Muscle layer of colon (tissue), 2 donors: Measurements from ENCODE around the gene SMCO4.

ENCODE experiments used
- H3K27ac ChIP-seq: one replicate; pipeline ENCODE4 v1.7.0; 2013; ENCODE audit warnings: low read depth, mild to moderate bottlenecking, low read length, moderate library complexity
- H3K27me3 ChIP-seq, 2 donors: one replicate each; pipeline ENCODE4 v1.7.0; 2013; ENCODE audit warnings: low read length in 2 of 2, mild to moderate bottlenecking in 2 of 2; ENCODE audit not compliant: insufficient read depth in 2 of 2, control insufficient read depth in 1 of 2
- H3K36me3 ChIP-seq: one replicate; pipeline ENCODE4 v1.7.0; 2013; ENCODE audit warnings: mild to moderate bottlenecking, low read length; ENCODE audit not compliant: insufficient read depth
- H3K4me1 ChIP-seq: one replicate; pipeline ENCODE4 v1.7.0; 2013; ENCODE audit warnings: mild to moderate bottlenecking, low read length; ENCODE audit not compliant: insufficient read depth
- H3K4me3 ChIP-seq, 2 donors: one replicate each; pipeline ENCODE4 v1.7.0; 2013; ENCODE audit warnings: low read length in 2 of 2, low read depth in 1 of 2, mild to moderate bottlenecking in 1 of 2, moderate library complexity in 1 of 2
- H3K9ac ChIP-seq: one replicate; pipeline ENCODE4 v1.7.0; 2013; ENCODE audit warnings: low read length
- H3K9me3 ChIP-seq: one replicate; pipeline ENCODE4 v1.7.0; 2013; ENCODE audit warnings: mild to moderate bottlenecking, low read length
- donor health status: abdominal sarcoma.
- donor health status: Adenocarcinoma of cecum.

Gene SMCO4

DNA sequence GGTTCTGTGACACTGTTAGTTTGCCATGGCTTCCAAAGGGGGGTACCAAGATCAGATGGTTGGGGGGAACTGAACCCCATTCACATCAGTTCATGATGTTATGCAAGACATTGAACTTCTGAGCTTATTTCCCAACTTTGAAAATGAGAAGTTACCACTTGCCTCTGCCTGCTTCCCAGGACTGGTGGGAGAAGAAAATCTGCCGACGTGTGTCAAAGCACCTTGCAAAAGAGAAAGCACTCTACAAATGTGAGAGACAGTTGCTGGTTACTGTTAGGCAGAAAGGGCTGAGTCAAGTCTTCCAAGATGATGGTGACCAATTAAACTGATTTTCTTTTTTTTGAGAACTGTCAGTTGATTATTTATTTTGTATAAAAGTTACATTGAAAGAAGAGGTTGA lies 45.6 kb downstream of the SMCO4 start:
- H3K9ac ChIP-seq, result no peak overlapping the region
- no peaks in the 10 kb centered on the region for H3K36me3 ChIP-seq
- H3K4me1 ChIP-seq, result peaks cover 9% of the 10 kb centered on the region
- H3K27me3 ChIP-seq, result no peaks in the 10 kb centered on the region
- H3K9me3 ChIP-seq, result no peaks in the 10 kb centered on the region
- no peak overlapping the region for H3K4me3 ChIP-seq
- H3K27ac ChIP-seq, result no peak overlapping the region

DNA sequence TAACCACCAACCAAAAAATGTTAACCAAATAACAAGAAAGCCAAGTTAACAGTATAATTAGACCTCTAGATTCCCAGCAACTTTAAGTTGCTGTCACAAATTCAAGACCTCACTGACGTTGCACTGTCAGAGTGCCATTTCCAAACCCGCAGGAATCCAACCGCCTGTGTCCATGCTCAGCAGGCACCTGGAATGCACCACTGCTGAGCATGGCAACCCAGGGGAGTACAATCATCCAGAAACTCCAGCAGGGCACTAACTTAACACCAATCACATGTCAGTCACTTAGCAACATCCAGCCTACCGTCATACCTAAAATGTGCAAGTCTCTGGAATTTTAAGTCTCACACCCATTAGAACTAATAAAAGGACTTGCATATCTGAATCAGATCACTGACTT lies 48.8 kb downstream of the SMCO4 start:
- Histone ChIP-seq H3K27me3 (no peaks in the 10 kb centered on the region), H3K4me1 (peaks cover 9% of the 10 kb centered on the region), H3K36me3 (no peaks in the 10 kb centered on the region), H3K9ac (no peak overlapping the region), H3K4me3 (no peak overlapping the region), H3K27ac (no peak overlapping the region), H3K9me3 (no peaks in the 10 kb centered on the region)

DNA sequence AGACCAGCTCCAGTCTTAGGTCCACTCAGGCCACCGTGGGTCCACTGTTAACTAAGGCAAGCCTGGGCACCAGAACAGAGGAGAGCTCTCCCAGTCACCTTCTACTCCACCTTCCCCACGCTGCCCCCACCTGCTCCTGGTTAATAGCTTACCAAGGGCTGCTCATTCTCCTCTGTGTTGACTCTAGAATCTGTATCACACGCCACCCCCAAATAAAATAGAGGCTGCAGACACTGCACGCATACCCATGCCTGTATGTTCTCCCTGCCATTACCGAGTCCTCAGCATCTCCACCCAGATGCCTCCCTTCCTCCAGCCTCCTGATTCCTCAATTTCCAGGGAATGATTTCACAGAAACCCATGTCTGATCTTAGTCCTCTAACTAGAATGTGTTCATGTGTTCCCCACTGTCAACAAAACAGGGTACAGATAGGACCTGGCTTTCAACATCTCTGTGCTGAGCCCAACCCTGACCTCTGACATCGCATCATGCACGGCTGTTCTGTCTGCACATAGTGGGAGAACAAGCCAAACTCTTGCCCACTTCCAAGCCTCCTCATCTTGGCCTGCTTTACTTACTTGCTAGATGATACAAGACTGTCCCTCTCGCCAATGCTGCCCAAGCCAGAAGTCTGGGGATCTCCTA lies 49.8 kb downstream of the SMCO4 start:
- H3K36me3 ChIP-seq, result no peaks in the 10 kb centered on the region
- no peak overlapping the region for H3K9ac ChIP-seq
- no peak overlapping the region for H3K4me3 ChIP-seq
- no peaks in the 10 kb centered on the region for H3K27me3 ChIP-seq
- H3K27ac ChIP-seq, result no peak overlapping the region
- peaks cover 4% of the 10 kb centered on the region for H3K4me1 ChIP-seq
- no peaks in the 10 kb centered on the region for H3K9me3 ChIP-seq

DNA sequence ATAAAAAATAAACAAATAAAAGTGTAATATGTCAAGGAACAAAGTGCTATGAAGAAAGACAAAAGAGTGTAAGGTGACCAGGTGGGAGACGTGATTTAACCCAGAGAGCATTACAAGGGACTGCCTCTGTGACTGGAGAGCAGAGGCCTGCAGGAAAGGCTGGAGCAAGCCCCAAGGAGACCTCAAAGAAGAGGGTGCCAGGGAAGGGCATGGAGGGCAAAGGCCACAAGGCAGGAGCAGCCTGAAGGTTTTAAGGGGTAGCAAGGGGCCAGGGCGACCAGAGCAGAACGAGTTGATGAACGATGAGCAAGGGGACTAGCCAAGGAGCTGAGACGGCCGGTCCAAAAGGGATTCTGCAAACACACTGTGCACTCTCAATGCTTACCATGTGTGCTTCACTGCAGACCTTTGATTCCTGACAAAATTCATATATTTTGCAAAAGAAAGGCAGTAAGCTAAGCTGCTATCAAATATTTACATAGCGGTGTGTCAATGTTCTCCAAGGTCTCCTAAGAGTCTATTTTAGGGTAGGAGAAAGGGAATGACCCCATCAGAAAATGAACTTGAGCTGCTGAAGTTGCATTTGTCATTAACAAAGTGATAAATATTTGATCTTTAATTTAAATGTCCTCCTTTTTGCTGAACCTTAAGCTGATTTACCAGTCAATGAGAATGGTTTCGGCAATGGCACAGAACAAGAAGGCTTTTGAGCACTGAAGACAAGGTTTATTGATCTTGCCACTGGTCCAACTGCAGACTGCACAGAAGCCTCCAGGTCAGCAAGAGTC lies 50.5 kb downstream of the SMCO4 start:
- no peak overlapping the region for H3K4me3 ChIP-seq
- peaks cover 1% of the 10 kb centered on the region for H3K4me1 ChIP-seq
- no peaks in the 10 kb centered on the region for H3K36me3 ChIP-seq
- H3K9ac ChIP-seq, result no peak overlapping the region
- H3K27ac ChIP-seq, result no peak overlapping the region
- no peaks in the 10 kb centered on the region for H3K27me3 ChIP-seq
- no peaks in the 10 kb centered on the region for H3K9me3 ChIP-seq

DNA sequence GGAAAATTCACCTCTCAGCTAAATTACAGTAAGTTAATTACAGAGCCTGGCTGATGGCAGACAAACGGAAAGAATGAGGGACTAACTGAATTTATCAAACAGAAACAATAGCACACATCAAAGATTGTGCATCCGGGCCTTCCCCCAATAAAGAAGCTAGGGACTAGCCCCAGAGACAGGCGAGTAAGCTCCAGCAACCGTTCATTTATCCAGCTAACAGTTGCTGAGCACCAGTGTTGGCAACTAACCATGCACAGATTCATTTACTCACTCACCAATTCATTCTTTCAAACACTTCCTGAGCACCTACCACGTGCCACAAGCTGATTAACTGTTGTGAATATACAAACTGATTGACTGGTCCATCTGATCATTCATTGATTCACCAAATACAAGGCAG lies 51.2 kb downstream of the SMCO4 start:
- Histone ChIP-seq H3K27me3 (no peaks in the 10 kb centered on the region), H3K9me3 (no peaks in the 10 kb centered on the region), H3K4me1 (peaks cover 8% of the 10 kb centered on the region), H3K9ac (no peak overlapping the region), H3K27ac (no peak overlapping the region), H3K36me3 (no peaks in the 10 kb centered on the region), H3K4me3 (no peak overlapping the region)

- H3K4me1 ChIP-seq, result peaks cover 17% of the 10 kb centered on the region
- no peak overlapping the region for H3K9ac ChIP-seq
- H3K27me3 ChIP-seq, result no peaks in the 10 kb centered on the region
- H3K27ac ChIP-seq, result no peak overlapping the region
- H3K36me3 ChIP-seq, result no peaks in the 10 kb centered on the region
- H3K4me3 ChIP-seq, result no peak overlapping the region
- H3K9me3 ChIP-seq, result no peaks in the 10 kb centered on the region
Observed at GRCh38 chr11:93490996-93491618, 52.1 kb downstream of the SMCO4 start.

GRCh38 chr11:93489841-93490240 lies 53.4 kb downstream of the SMCO4 start:
- Histone ChIP-seq H3K9ac (no peak overlapping the region), H3K4me1 (peaks cover 28% of the 10 kb centered on the region), H3K9me3 (no peaks in the 10 kb centered on the region), H3K27ac (no peak overlapping the region), H3K27me3 (no peaks in the 10 kb centered on the region), H3K4me3 (no peak overlapping the region), H3K36me3 (no peaks in the 10 kb centered on the region)

- H3K4me1 ChIP-seq, result peaks cover 34% of the 10 kb centered on the region
- no peak overlapping the region for H3K27ac ChIP-seq
- H3K9me3 ChIP-seq, result no peaks in the 10 kb centered on the region
- no peaks in the 10 kb centered on the region for H3K27me3 ChIP-seq
- no peak overlapping the region for H3K4me3 ChIP-seq
- no peak overlapping the region for H3K9ac ChIP-seq
- H3K36me3 ChIP-seq, result no peaks in the 10 kb centered on the region
Observed at GRCh38 chr11:93487032-93487483, 56.1 kb downstream of the SMCO4 start.

GRCh38 chr11:93485983-93486382 lies 57.2 kb downstream of the SMCO4 start:
- Histone ChIP-seq H3K27me3 (no peaks in the 10 kb centered on the region), H3K36me3 (no peaks in the 10 kb centered on the region), H3K9me3 (no peaks in the 10 kb centered on the region), H3K9ac (no peak overlapping the region), H3K27ac (no peak overlapping the region), H3K4me3 (no peak overlapping the region), H3K4me1 (peaks cover 34% of the 10 kb centered on the region)

- no peaks in the 10 kb centered on the region for H3K27me3 ChIP-seq
- H3K36me3 ChIP-seq, result no peaks in the 10 kb centered on the region
- H3K27ac ChIP-seq, result no peak overlapping the region
- no peaks in the 10 kb centered on the region for H3K9me3 ChIP-seq
- H3K9ac ChIP-seq, result no peak overlapping the region
- peaks cover 34% of the 10 kb centered on the region for H3K4me1 ChIP-seq
- H3K4me3 ChIP-seq, result no peak overlapping the region
Observed at GRCh38 chr11:93484716-93485115, 58.5 kb downstream of the SMCO4 start.

GRCh38 chr11:93482556-93482955 lies 60.6 kb downstream of the SMCO4 start:
- peaks cover 32% of the 10 kb centered on the region for H3K4me1 ChIP-seq

More at GRCh38 chr11:93482556-93482955, 60.6 kb downstream of the SMCO4 start:
- H3K4me3 ChIP-seq, result no peak overlapping the region
- H3K9me3 ChIP-seq, result no peaks in the 10 kb centered on the region
- H3K9ac ChIP-seq, result no peak overlapping the region
- no peaks in the 10 kb centered on the region for H3K36me3 ChIP-seq
- H3K27ac ChIP-seq, result no peak overlapping the region
- H3K27me3 ChIP-seq, result no peaks in the 10 kb centered on the region
